HG02610 (cell line): ENCODE measurements around the gene FAXC.
"Not testable (repeated sequence)": the region's sequence is repeated elsewhere in the genome, so short reads cannot be mapped to it uniquely, and the experiment has no call there.

Source experiments
- ATAC-seq: cut with Tn5 transposase; IDR thresholded peaks from one replicate; pipeline ENCODE4 v1.9.1; 2021; ENCODE audit warnings: mild to moderate bottlenecking, moderate library complexity; ENCODE audit not compliant: unreplicated experiment

The FAXC gene

GRCh38 chr6:99341862-99342455 is 7.5 kb downstream of the FAXC start:
- ATAC-seq, result no peak

- ATAC-seq, result no peak
Measured at GRCh38 chr6:99338188-99338587, 11.3 kb downstream of the FAXC start.

- ATAC-seq, result not testable (repeated sequence)
Measured at GRCh38 chr6:99335298-99335697, 14.2 kb downstream of the FAXC start.

GRCh38 chr6:99334526-99335127 is 14.8 kb downstream of the FAXC start:
- ATAC-seq, result peak; percentile 27

- ATAC-seq, result peak; percentile 84
Measured at GRCh38 chr6:99333068-99333467, 16.4 kb downstream of the FAXC start.

GRCh38 chr6:99331531-99331930 is 17.9 kb downstream of the FAXC start:
- no peak for ATAC-seq

GRCh38 chr6:99330159-99330558 is 19.3 kb downstream of the FAXC start:
- peak; percentile 77 for ATAC-seq

- no peak for ATAC-seq
Measured at GRCh38 chr6:99324996-99325395, 24.5 kb downstream of the FAXC start.

GRCh38 chr6:99318566-99318965 is 30.9 kb downstream of the FAXC start:
- ATAC-seq, result no peak

- no peak for ATAC-seq
Measured at GRCh38 chr6:99312354-99312753, 37.1 kb downstream of the FAXC start.

GRCh38 chr6:99310553-99310952 is 38.9 kb downstream of the FAXC start:
- ATAC-seq, result no peak

- ATAC-seq, result no peak
Measured at GRCh38 chr6:99309557-99309956, 39.9 kb downstream of the FAXC start.

GRCh38 chr6:99308788-99309187 is 40.7 kb downstream of the FAXC start:
- ATAC-seq, result no peak

GRCh38 chr6:99307295-99307907 is 42.1 kb downstream of the FAXC start:
- ATAC-seq, result no peak

- no peak for ATAC-seq
Measured at GRCh38 chr6:99306341-99306740, 43.1 kb downstream of the FAXC start.

GRCh38 chr6:99305021-99305554 is 44.4 kb downstream of the FAXC start:
- no peak for ATAC-seq

- no peak for ATAC-seq
Measured at GRCh38 chr6:99297415-99297814, 52.1 kb downstream of the FAXC start.

- ATAC-seq, result no peak
Measured at GRCh38 chr6:99297006-99297405, 52.5 kb downstream of the FAXC start.

GRCh38 chr6:99296261-99296660 is 53.2 kb downstream of the FAXC start:
- no peak for ATAC-seq

- no peak for ATAC-seq
Measured at GRCh38 chr6:99295276-99295675, 54.2 kb downstream of the FAXC start.

- no peak for ATAC-seq
Measured at GRCh38 chr6:99294786-99295185, 54.7 kb downstream of the FAXC start.

- ATAC-seq, result no peak
Measured at GRCh38 chr6:99289701-99290100, 59.8 kb downstream of the FAXC start.
